SH-SY5Y (cell line): ENCODE results near the gene MGAT1.

Experiments
- GATA2 ChIP-seq: IDR thresholded peaks from 2 replicates; pipeline ENCODE4 v1.6.1; 2011; ENCODE audit warnings: mild to moderate bottlenecking, low read depth, low read length
- GATA3 ChIP-seq: IDR thresholded peaks from 2 replicates; pipeline ENCODE4 v1.6.1; 2011; ENCODE audit warnings: low read depth, mild to moderate bottlenecking, low read length, moderate library complexity

MGAT1 gene

GRCh38 chr5:180786531-180787398 is 15.8 kb downstream of the MGAT1 start:
- no peak for TF ChIP-seq GATA3
- TF ChIP-seq GATA2 = no peak

GRCh38 chr5:180785794-180786221 is 16.8 kb downstream of the MGAT1 start:
- no peak for TF ChIP-seq GATA3
- no peak for TF ChIP-seq GATA2

GRCh38 chr5:180785121-180785781 is 17.4 kb downstream of the MGAT1 start:
- TF ChIP-seq GATA3 (no peak), GATA2 (no peak)

GRCh38 chr5:180784497-180785097 is 18.0 kb downstream of the MGAT1 start:
- TF ChIP-seq GATA3 (no peak), GATA2 (no peak)

- TF ChIP-seq GATA2 (no peak), GATA3 (no peak)
Observed at GRCh38 chr5:180783340-180784052, 19.1 kb downstream of the MGAT1 start.

- no peak for TF ChIP-seq GATA2
- TF ChIP-seq GATA3 = no peak
Observed at GRCh38 chr5:180782748-180783147, 19.9 kb downstream of the MGAT1 start.

- TF ChIP-seq GATA2 (no peak), GATA3 (no peak)
Observed at GRCh38 chr5:180779985-180780610, 22.5 kb downstream of the MGAT1 start.

- TF ChIP-seq GATA3 = no peak
- no peak for TF ChIP-seq GATA2
Observed at GRCh38 chr5:180777475-180777874, 25.1 kb downstream of the MGAT1 start.

- TF ChIP-seq GATA2 (no peak), GATA3 (no peak)
Observed at GRCh38 chr5:180776376-180776775, 26.2 kb downstream of the MGAT1 start.

GRCh38 chr5:180775624-180776023 is 27.0 kb downstream of the MGAT1 start:
- TF ChIP-seq GATA3 (no peak), GATA2 (no peak)

GRCh38 chr5:180771839-180772238 is 30.8 kb downstream of the MGAT1 start:
- no peak for TF ChIP-seq GATA3
- no peak for TF ChIP-seq GATA2

GRCh38 chr5:180769821-180770220 is 32.8 kb downstream of the MGAT1 start:
- TF ChIP-seq GATA3 = no peak
- no peak for TF ChIP-seq GATA2

- TF ChIP-seq GATA2 = no peak
- TF ChIP-seq GATA3 = no peak
Observed at GRCh38 chr5:180755601-180756000, 47.0 kb downstream of the MGAT1 start.

- TF ChIP-seq GATA3 (no peak), GATA2 (no peak)
Observed at GRCh38 chr5:180744253-180744652, 58.4 kb downstream of the MGAT1 start.

GRCh38 chr5:180742727-180743126 is 59.9 kb downstream of the MGAT1 start:
- TF ChIP-seq GATA3 (no peak), GATA2 (no peak)
